ENCODE measurements around the gene C2orf76.
"Not testable (repeated sequence)": the region's sequence is repeated elsewhere in the genome, so short reads cannot be mapped to it uniquely, and the experiment has no call there.

Gene C2orf76

DNA sequence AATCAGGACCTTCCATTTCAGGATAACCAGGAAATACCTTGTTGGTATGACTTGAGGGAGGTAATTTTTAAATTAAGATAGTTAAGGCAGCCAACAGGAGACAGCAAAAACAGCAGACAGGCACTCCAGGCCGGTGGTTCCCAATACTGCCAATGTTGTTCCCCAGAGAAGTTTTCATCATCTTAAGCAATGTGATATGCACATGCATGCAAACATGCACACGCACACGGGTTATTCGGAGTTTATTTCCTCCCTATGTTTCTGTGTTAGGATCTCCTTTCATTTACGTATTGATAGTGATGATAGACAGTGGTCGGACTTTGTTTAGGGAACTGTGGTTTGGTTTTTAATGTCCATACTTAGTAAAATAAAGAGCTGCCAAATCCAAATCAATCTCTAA lies 87.7 kb downstream of the C2orf76 start:
- Histone ChIP-seq H3K4me3 (ENCODE audit: low read depth, low read length) (no peak overlapping the region), H3K36me3 (no peaks in the 10 kb centered on the region), H3K4me1 (no peaks in the 10 kb centered on the region), H3K27me3 (no peaks in the 10 kb centered on the region), H3K9me3 (no peaks in the 10 kb centered on the region)
- TF ChIP-seq, protein P1, sequence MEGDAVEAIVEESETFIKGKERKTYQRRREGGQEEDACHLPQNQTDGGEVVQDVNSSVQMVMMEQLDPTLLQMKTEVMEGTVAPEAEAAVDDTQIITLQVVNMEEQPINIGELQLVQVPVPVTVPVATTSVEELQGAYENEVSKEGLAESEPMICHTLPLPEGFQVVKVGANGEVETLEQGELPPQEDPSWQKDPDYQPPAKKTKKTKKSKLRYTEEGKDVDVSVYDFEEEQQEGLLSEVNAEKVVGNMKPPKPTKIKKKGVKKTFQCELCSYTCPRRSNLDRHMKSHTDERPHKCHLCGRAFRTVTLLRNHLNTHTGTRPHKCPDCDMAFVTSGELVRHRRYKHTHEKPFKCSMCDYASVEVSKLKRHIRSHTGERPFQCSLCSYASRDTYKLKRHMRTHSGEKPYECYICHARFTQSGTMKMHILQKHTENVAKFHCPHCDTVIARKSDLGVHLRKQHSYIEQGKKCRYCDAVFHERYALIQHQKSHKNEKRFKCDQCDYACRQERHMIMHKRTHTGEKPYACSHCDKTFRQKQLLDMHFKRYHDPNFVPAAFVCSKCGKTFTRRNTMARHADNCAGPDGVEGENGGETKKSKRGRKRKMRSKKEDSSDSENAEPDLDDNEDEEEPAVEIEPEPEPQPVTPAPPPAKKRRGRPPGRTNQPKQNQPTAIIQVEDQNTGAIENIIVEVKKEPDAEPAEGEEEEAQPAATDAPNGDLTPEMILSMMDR (IDR thresholded peaks at IDR 0.05; ENCODE audit: low read depth, low read length), result no peak
- DNase-seq, result no peak

DNA sequence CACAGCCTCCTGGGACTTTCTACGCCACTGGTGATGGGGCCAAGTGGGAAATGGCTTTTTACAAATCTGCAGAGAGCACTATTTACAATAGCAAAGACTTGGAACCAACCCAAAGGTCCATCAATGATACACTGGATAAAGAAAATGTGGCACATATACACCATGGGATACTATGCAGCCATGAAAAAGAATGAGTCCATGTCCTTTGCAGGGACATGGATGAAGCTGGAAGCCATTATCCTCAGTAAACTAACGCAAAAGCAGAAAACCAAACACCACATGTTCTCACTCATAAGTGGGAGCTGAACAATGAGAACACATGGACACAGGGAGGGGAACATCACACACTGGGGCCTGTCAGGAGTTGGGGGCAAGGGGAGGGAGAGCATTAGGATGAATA lies 88.2 kb downstream of the C2orf76 start:
- H3K36me3 ChIP-seq; DNase-seq; H3K27me3 ChIP-seq; H3K4me1 ChIP-seq; H3K9me3 ChIP-seq; H3K4me3 ChIP-seq (ENCODE audit: low read depth, low read length): not testable (repeated sequence)

DNA sequence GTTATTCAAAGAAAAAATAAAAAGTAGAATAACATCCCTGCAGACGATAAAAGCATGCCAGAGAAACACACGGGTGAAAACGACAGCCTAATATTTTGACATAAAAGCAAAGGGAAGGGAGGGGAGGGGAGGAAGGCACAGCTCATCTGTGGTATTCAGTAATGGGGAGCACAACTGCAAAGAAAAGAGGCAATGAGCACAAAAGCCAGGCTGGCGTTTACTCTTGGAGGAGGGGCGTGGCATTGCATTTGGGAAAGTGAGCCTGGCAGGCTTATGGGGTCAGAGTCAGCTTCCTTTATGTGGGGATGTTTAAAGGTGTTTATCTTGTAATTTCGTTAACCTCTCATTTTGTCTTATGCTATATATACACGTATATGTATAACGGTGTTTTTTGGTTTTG lies 89.8 kb downstream of the C2orf76 start:
- H3K4me3 ChIP-seq (ENCODE audit: low read depth, low read length), result no peak overlapping the region
- DNase-seq, result no peak
- TF ChIP-seq, protein P1 (IDR thresholded peaks at IDR 0.05; ENCODE audit: low read depth, low read length), result no peak
- H3K36me3 ChIP-seq, result no peaks in the 10 kb centered on the region
- H3K27me3 ChIP-seq, result no peaks in the 10 kb centered on the region
- no peaks in the 10 kb centered on the region for H3K4me1 ChIP-seq
- H3K9me3 ChIP-seq, result no peaks in the 10 kb centered on the region

DNA sequence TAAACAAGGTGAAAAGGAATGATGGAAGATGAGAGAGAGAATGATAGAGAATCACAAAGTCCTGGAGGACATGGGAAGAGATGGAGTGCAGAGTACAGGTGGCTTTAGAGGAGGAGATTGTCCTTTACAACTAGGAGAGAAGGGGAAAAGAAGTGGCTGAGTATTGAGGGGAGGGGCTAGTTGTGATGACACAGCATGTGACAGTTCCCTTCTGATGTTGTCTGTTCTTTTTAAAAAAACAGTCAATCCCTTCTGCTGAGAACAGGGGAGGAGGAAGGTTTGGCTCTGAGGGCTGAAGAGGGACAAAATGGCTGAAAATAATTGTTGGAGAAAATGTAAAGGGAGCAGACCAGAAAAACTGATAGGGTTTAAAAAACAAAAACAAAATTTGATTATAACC lies 99.0 kb downstream of the C2orf76 start:
- no peaks in the 10 kb centered on the region for H3K4me1 ChIP-seq

DNA sequence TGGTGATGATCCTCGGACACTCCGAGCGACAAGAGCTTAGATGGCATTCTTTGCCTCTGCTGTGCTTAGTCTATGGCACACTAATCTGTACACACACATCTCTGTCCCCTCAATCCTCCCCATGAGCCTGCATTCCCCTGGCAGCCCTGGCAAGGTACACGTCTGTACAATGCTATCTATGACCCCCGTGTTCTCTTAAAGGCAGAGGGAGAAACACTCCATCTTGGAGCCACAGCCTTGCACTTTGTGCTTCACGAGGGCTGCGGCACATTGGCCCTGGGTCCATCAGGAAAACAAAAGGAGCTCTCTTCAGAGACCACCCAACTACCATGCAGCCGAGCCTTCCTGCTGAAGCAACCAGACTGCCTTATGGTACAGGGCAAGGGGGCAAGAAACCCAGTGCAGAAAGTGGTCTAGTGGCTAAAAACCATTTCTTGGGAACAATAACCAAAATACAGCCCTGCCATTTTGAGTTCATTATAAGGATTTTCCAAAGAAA lies 100.5 kb downstream of the C2orf76 start:
- TF ChIP-seq, protein P1 (IDR thresholded peaks at IDR 0.05; ENCODE audit: low read depth, low read length), result no peak
- Histone ChIP-seq H3K4me1 (no peaks in the 10 kb centered on the region), H3K27me3 (no peaks in the 10 kb centered on the region), H3K4me3 (ENCODE audit: low read depth, low read length) (no peak overlapping the region), H3K36me3 (no peaks in the 10 kb centered on the region), H3K9me3 (no peaks in the 10 kb centered on the region)
- no peak for DNase-seq

More for the DNA sequence above, 99.0 kb downstream of the C2orf76 start:
- no peaks in the 10 kb centered on the region for H3K27me3 ChIP-seq
- no peaks in the 10 kb centered on the region for H3K9me3 ChIP-seq
- DNase-seq, result no peak
- H3K4me3 ChIP-seq (ENCODE audit: low read depth, low read length), result no peak overlapping the region
- TF ChIP-seq, protein P1 (IDR thresholded peaks at IDR 0.05; ENCODE audit: low read depth, low read length), result no peak
- H3K36me3 ChIP-seq, result no peaks in the 10 kb centered on the region

DNA sequence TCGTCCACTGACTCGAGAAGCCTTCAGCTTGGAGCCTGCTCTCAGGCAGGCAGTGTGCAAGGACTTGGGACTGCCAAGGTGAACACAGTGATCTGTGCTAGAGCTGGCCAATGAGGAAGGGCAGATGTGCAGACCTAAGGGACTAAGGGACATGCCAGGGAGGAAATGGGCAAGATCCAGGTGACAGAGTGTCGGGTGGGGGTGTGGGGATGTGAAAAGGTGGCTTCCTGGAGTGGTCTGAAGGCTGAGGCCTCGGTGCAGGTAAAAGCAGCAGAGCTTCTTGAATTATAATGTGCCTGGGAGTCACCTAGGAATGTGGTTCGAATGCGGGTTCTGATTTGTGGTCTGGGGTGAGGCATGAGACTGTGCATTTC lies 101.0 kb downstream of the C2orf76 start:
- Histone ChIP-seq H3K9me3 (no peaks in the 10 kb centered on the region), H3K4me1 (no peaks in the 10 kb centered on the region), H3K4me3 (ENCODE audit: low read depth, low read length) (no peak overlapping the region), H3K27me3 (no peaks in the 10 kb centered on the region), H3K36me3 (no peaks in the 10 kb centered on the region)
- DNase-seq, result no peak
- TF ChIP-seq, protein P1 (IDR thresholded peaks at IDR 0.05; ENCODE audit: low read depth, low read length), result no peak
